ENCODE measurements around the gene CNPPD1. TPM values are rescaled to one million over a fixed set of nuclear protein-coding genes. Genes with fewer than 3 reads are reported as not detected.

Gene CNPPD1
- polyA plus RNA-seq, 4 donors: 54.6 to 86.7 (median 72.2) TPM

- DNase-seq: no peak
- no peak overlapping the region for H3K4me3 ChIP-seq (ENCODE audit: low read depth in 1 of 3, low read length in 3 of 3)
- H3K4me1 ChIP-seq (ENCODE audit: control insufficient read depth in 3 of 3, insufficient read depth in 2 of 3, low read depth in 1 of 3, low read length in 2 of 3): peaks cover 11 to 65% (median 22%) of the 10 kb centered on the region in 3 donors
- H3K27ac ChIP-seq (ENCODE audit: low read depth in 1 of 3, low read length in 2 of 3): peak overlapping the region; percentile 80 to 93 (median 87)
- peaks cover 0 to 9% (median 0%) of the 10 kb centered on the region in 3 donors for H3K36me3 ChIP-seq (ENCODE audit: control insufficient read depth in 3 of 3, insufficient read depth in 2 of 3, low read depth in 1 of 3, low read length in 3 of 3)
- WGBS, 3 donors: 81 to 95% (median 86%) methylated on average over 1 of the region's 1 CpG
- no peaks in the 10 kb centered on the region for H3K9me3 ChIP-seq (ENCODE audit: control insufficient read depth in 2 of 2, insufficient read depth in 1 of 2, low read depth in 1 of 2, low read length in 1 of 2)
- FAIRE-seq: no peak
- no peaks in the 10 kb centered on the region for H3K27me3 ChIP-seq (ENCODE audit: control insufficient read depth in 3 of 3, insufficient read depth in 3 of 3, low read length in 3 of 3)
Observed at GRCh38 chr2:219125886-219126270, 50.8 kb downstream of the CNPPD1 start.

- Histone ChIP-seq H3K4me1 (ENCODE audit: control insufficient read depth in 3 of 3, insufficient read depth in 2 of 3, low read depth in 1 of 3, low read length in 2 of 3) (peaks cover 11 to 65% (median 22%) of the 10 kb centered on the region in 3 donors), H3K27ac (ENCODE audit: low read depth in 1 of 3, low read length in 2 of 3) (peak overlapping the region; percentile 80 to 93 (median 87)), H3K27me3 (ENCODE audit: control insufficient read depth in 3 of 3, insufficient read depth in 3 of 3, low read length in 3 of 3) (no peaks in the 10 kb centered on the region), H3K36me3 (ENCODE audit: control insufficient read depth in 3 of 3, insufficient read depth in 2 of 3, low read depth in 1 of 3, low read length in 3 of 3) (peaks cover 0 to 6% (median 0%) of the 10 kb centered on the region in 3 donors), H3K9me3 (ENCODE audit: control insufficient read depth in 2 of 2, insufficient read depth in 1 of 2, low read depth in 1 of 2, low read length in 1 of 2) (no peaks in the 10 kb centered on the region), H3K4me3 (ENCODE audit: low read depth in 1 of 3, low read length in 3 of 3) (no peak overlapping the region)
- FAIRE-seq (no peak), DNase-seq (peak; percentile 89 to 95)
- 35 to 62% (median 57%) methylated on average over 10 of the region's 10 CpGs for WGBS, 3 donors
Observed at GRCh38 chr2:219125225-219125885, 51.4 kb downstream of the CNPPD1 start.

GRCh38 chr2:219124381-219125110, 52.2 kb downstream of the CNPPD1 start:
- peaks cover 0 to 4% (median 0%) of the 10 kb centered on the region in 3 donors for H3K36me3 ChIP-seq (ENCODE audit: control insufficient read depth in 3 of 3, insufficient read depth in 2 of 3, low read depth in 1 of 3, low read length in 3 of 3)
- H3K9me3 ChIP-seq (ENCODE audit: control insufficient read depth in 2 of 2, insufficient read depth in 1 of 2, low read depth in 1 of 2, low read length in 1 of 2): no peaks in the 10 kb centered on the region
- peak overlapping the region; percentile 70 to 93 (median 87) for H3K27ac ChIP-seq (ENCODE audit: low read depth in 1 of 3, low read length in 2 of 3)
- FAIRE-seq (no peak), DNase-seq (peak; percentile 81 to 91)
- H3K4me1 ChIP-seq (ENCODE audit: control insufficient read depth in 3 of 3, insufficient read depth in 2 of 3, low read depth in 1 of 3, low read length in 2 of 3): peaks cover 11 to 70% (median 21%) of the 10 kb centered on the region in 3 donors
- H3K27me3 ChIP-seq (ENCODE audit: control insufficient read depth in 3 of 3, insufficient read depth in 3 of 3, low read length in 3 of 3): no peaks in the 10 kb centered on the region
- 5 to 45% (median 27%) methylated on average over 4 of the region's 4 CpGs for WGBS, 3 donors
- H3K4me3 ChIP-seq (ENCODE audit: low read depth in 1 of 3, low read length in 3 of 3): peak overlapping the region in 1 of 3 donors; percentile 33

- H3K36me3 ChIP-seq (ENCODE audit: control insufficient read depth in 3 of 3, insufficient read depth in 2 of 3, low read depth in 1 of 3, low read length in 3 of 3): peaks cover 0 to 3% (median 0%) of the 10 kb centered on the region in 3 donors
- peaks cover 11 to 79% (median 17%) of the 10 kb centered on the region in 3 donors for H3K4me1 ChIP-seq (ENCODE audit: control insufficient read depth in 3 of 3, insufficient read depth in 2 of 3, low read depth in 1 of 3, low read length in 2 of 3)
- peak; percentile 76 to 86 for DNase-seq
- WGBS, 3 donors: 22 to 67% (median 48%) methylated on average over 8 of the region's 8 CpGs
- no peaks in the 10 kb centered on the region for H3K27me3 ChIP-seq (ENCODE audit: control insufficient read depth in 3 of 3, insufficient read depth in 3 of 3, low read length in 3 of 3)
- H3K27ac ChIP-seq (ENCODE audit: low read depth in 1 of 3, low read length in 2 of 3): peak overlapping the region; percentile 70 to 93 (median 87)
- H3K9me3 ChIP-seq (ENCODE audit: control insufficient read depth in 2 of 2, insufficient read depth in 1 of 2, low read depth in 1 of 2, low read length in 1 of 2): no peaks in the 10 kb centered on the region
- peak overlapping the region in 1 of 3 donors; percentile 33 for H3K4me3 ChIP-seq (ENCODE audit: low read depth in 1 of 3, low read length in 3 of 3)
- no peak for FAIRE-seq
Observed at GRCh38 chr2:219123356-219124135, 53.2 kb downstream of the CNPPD1 start.

- Histone ChIP-seq H3K36me3 (ENCODE audit: control insufficient read depth in 3 of 3, insufficient read depth in 2 of 3, low read depth in 1 of 3, low read length in 3 of 3) (no peaks in the 10 kb centered on the region), H3K4me1 (ENCODE audit: control insufficient read depth in 3 of 3, insufficient read depth in 2 of 3, low read depth in 1 of 3, low read length in 2 of 3) (peaks cover 10 to 83% (median 14%) of the 10 kb centered on the region in 3 donors), H3K27ac (ENCODE audit: low read depth in 1 of 3, low read length in 2 of 3) (peak overlapping the region; percentile 70 to 93 (median 87)), H3K27me3 (ENCODE audit: control insufficient read depth in 3 of 3, insufficient read depth in 3 of 3, low read length in 3 of 3) (no peaks in the 10 kb centered on the region), H3K9me3 (ENCODE audit: control insufficient read depth in 2 of 2, insufficient read depth in 1 of 2, low read depth in 1 of 2, low read length in 1 of 2) (no peaks in the 10 kb centered on the region), H3K4me3 (ENCODE audit: low read depth in 1 of 3, low read length in 3 of 3) (peak overlapping the region in 1 of 3 donors; percentile 4)
- DNase-seq: peak; percentile 71 to 78
- 29 to 63% (median 41%) methylated on average over 5 of the region's 5 CpGs for WGBS, 3 donors
- no peak for FAIRE-seq
Observed at GRCh38 chr2:219122202-219122980, 54.3 kb downstream of the CNPPD1 start.

Other genes starting within 250 kb of the CNPPD1 start
- gene CDK5R2, start 217.3 kb downstream of the CNPPD1 start, polyA plus RNA-seq: 1 to 10 TPM in 2 of 4 donors, under 1 TPM in 1, not detected in 1; 0.22 to 1.5 (median 1.4) TPM
- gene FEV, start 191.7 kb downstream of the CNPPD1 start, polyA plus RNA-seq: 10 to 100 TPM in 1 of 4 donors, 1 to 10 TPM in 3; 2.9 to 19.5 (median 4.4) TPM
- gene CRYBA2, start 183.5 kb downstream of the CNPPD1 start, polyA plus RNA-seq: 10 to 100 TPM in 1 of 4 donors, 1 to 10 TPM in 3; 1.3 to 37.0 (median 4.6) TPM
- 1 to 10 TPM in 2 of 4 donors, under 1 TPM in 1, not detected in 1; 0.06 to 4.3 (median 1.1) TPM for gene CFAP65, start 135.4 kb downstream of the CNPPD1 start, polyA plus RNA-seq
- gene IHH, start 116.0 kb downstream of the CNPPD1 start, polyA plus RNA-seq: 10 to 100 TPM; 13.5 to 95.4 (median 29.1) TPM
- gene NHEJ1, start 16.1 kb downstream of the CNPPD1 start, polyA plus RNA-seq: 10 to 100 TPM; 19.3 to 47.1 (median 36.6) TPM
- gene SLC23A3, start 6.9 kb downstream of the CNPPD1 start, polyA plus RNA-seq: 10 to 100 TPM in 3 of 4 donors, 1 to 10 TPM in 1; 4.3 to 26.6 (median 12.1) TPM
- gene RETREG2, start 1.4 kb upstream of the CNPPD1 start, polyA plus RNA-seq: 100 to 1,000 TPM in 1 of 4 donors, 10 to 100 TPM in 3; 36.2 to 101 (median 54.5) TPM
- gene ZFAND2B, start 29.9 kb upstream of the CNPPD1 start, polyA plus RNA-seq: 100 to 1,000 TPM in 2 of 4 donors, 10 to 100 TPM in 2; 46.9 to 182 (median 101) TPM
- gene ABCB6, start 42.0 kb upstream of the CNPPD1 start, polyA plus RNA-seq: 10 to 100 TPM; 37.7 to 49.2 (median 43.0) TPM
- 10 to 100 TPM in 3 of 4 donors, 1 to 10 TPM in 1; 8.1 to 44.1 (median 23.5) TPM for gene ATG9A, start 52.7 kb upstream of the CNPPD1 start, polyA plus RNA-seq
- 10 to 100 TPM; 20.2 to 62.7 (median 36.7) TPM for gene ANKZF1, start 52.9 kb upstream of the CNPPD1 start, polyA plus RNA-seq
- 10 to 100 TPM in 1 of 4 donors, 1 to 10 TPM in 3; 3.1 to 36.1 (median 4.3) TPM for gene GLB1L, start 68.5 kb upstream of the CNPPD1 start, polyA plus RNA-seq
- 10 to 100 TPM; 31.1 to 53.4 (median 42.6) TPM for gene STK16, start 68.6 kb upstream of the CNPPD1 start, polyA plus RNA-seq
- gene TUBA4B, start 76.3 kb upstream of the CNPPD1 start, polyA plus RNA-seq: under 1 TPM in 2 of 4 donors, not detected in 2; 0.06 to 0.67 TPM
- 10 to 100 TPM; 42.1 to 62.0 (median 49.8) TPM for gene TUBA4A, start 77.0 kb upstream of the CNPPD1 start, polyA plus RNA-seq
- gene DNAJB2, start 102.4 kb upstream of the CNPPD1 start, polyA plus RNA-seq: 10 to 100 TPM; 43.3 to 65.8 (median 57.7) TPM
- 1 to 10 TPM in 3 of 4 donors, not detected in 1; 1.6 to 9.4 (median 4.1) TPM for gene PTPRN, start 132.5 kb upstream of the CNPPD1 start, polyA plus RNA-seq
- under 1 TPM in 2 of 4 donors, not detected in 2; 0.16 to 0.28 TPM for gene RESP18, start 155.8 kb upstream of the CNPPD1 start, polyA plus RNA-seq
- gene DNPEP, start 211.0 kb upstream of the CNPPD1 start, polyA plus RNA-seq: 100 to 1,000 TPM in 3 of 4 donors, 10 to 100 TPM in 1; 98.2 to 200 (median 165) TPM
- gene DES, start 241.5 kb upstream of the CNPPD1 start, polyA plus RNA-seq: 100 to 1,000 TPM in 1 of 4 donors, 10 to 100 TPM in 3; 24.6 to 178 (median 67.4) TPM